ENCODE data around the gene ISLR.

Gene ISLR
- 0 to 1.8 (median 0) reads per million in 17 experiments for total RNA-seq

DNA sequence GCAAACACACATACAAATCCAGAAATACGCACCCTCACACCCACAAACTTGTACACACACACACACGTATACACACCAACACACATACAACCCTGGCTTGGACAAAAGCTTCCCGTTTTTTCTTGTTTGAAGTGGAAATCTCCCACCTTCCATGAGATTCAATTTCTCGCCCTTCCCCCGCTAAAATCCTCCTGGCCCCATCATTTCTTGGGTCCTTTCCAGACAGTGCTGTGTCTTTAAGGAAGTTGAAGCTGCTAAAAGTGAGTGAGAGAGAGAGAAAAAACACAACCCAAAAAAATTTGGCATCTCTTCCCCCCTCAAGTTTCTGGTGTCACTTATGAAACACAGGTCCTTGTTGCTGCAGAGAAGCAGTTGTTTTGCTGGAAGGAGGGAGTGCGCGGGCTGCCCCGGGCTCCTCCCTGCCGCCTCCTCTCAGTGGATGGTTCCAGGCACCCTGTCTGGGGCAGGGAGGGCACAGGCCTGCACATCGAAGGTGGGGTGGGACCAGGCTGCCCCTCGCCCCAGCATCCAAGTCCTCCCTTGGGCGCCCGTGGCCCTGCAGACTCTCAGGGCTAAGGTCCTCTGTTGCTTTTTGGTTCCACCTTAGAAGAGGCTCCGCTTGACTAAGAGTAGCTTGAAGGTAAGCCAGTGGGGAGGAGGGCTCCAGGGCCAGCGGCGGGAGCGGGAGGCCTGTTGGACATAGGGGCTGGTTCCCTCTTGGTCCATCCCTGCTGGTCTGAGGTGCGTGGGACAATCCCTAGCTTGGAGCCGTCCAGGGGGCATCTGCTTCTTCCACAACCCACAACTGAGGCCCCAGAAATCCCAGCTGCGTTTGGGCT is at the start of gene ISLR:
Gene ISLR (plus strand): TSS at position 331 of the 839 bp plus-strand sequence. CDS start 1,149 bp downstream, outside the sequence.
- no peak for DNase-seq

DNA sequence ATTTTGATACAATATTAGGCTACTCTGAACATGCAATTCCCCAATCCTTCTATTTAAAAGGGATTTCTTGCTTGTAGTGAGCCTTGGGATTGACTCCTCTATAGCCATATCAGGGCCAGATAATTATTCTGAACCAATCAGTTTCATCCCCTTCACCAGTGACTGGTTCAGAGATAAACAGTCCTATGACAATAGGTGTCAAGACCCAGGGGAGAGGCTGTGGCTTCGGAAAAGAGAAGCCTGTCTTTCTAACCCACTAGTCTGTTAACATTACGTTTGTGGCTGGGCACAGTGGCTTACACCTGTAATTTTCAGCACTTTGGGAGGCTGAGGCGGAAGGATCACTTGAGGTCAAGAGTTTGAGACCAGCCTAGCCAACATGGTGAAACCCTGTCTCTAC is 49.3 kb upstream of the ISLR start:
- no peak for DNase-seq

GRCh38 chr15:74124759-74125158 is 48.8 kb upstream of the ISLR start:
- no peak for DNase-seq

- DNase-seq = peak; percentile 84 to 94 (median 93)
Measured at GRCh38 chr15:74127255-74127953, 46.1 kb upstream of the ISLR start.

DNA sequence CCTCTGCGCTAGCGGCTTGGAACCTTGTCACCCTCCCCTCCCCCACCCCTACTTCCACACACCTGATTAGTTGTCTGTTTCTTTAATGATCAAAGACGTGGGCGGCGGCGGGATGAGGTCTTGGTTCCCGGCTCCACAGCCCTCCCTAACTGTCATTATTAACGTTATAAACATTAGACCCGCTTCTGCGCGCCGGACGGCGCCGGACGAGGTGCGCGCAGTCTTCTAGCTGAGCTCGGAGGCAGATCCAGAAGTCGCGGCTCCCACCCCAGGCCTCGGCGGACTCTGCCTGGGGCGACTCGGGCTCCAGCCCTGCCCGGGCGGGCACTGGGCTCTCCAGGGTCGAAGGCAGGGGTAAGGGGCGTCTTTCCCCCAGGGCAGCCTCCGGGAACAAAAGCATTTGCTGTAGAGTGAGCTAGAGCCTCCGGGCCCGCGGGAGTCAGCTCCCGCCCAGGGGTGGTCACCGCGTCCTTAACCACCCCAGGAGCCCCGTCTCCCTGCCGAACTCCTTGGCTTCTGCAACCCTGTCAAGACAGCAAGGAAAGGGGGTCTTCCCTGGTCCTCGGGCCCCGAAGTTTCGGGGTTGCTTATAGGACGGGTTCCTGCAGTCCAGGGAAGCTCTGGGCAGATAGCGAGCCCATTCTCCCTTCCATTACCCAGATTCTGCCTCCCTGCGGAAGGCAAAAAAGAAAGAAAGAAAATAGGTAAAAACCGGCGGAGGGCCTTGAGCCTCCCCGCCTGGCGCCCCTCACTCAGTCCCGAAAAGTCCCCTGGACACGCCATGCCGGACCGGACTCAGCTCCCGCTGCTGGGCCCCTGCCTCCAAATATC is 45.3 kb upstream of the ISLR start:
- DNase-seq = peak in 1 of 4 experiments; percentile 14

DNA sequence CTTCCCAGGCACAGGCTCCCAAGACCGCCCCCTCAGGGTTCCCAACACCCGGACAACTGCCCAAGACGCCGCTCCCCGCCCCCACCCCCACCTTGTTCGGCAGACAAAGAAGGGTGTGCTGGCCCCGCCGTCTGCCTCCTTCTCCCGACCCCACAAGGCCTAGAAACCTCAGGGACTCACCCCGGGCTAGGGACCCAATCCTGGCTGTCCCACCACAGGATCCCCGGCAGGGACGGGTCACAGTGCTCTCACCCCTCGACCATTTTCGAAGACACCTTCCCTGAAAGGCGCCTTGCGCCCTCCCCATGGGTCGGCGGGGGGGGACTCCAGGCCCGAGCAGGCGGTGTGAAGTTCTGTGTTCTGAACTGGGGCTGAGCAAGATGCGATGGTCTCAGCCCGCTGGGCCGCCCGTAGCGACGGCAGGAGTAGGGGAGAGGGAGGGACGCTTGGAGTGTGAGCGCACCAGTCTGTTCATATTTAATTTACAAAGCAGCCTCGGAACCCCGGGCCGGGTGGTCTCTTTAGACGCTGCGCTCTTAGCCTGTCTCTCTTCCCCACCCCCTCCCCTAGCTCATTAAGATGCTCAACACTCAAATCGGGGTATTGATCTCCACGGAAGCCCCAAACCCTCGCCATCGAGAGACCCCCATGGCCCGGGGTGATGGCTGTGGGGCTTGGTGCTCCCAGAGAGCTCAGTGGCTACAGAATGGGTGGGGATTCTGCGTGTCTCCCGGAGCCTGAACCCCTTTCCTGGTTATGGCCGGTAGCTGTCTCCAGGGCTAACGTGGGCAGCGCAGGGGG is 44.5 kb upstream of the ISLR start:
- DNase-seq = no peak

- no peak for DNase-seq
Measured at GRCh38 chr15:74129586-74130154, 43.8 kb upstream of the ISLR start.

- no peak for DNase-seq
Measured at GRCh38 chr15:74130155-74130848, 43.2 kb upstream of the ISLR start, which contains the start of gene ISLR2. Gene ISLR2, plus strand, starts transcription at chr15:74130586. Its CDS starts 2,169 bp downstream, at chr15:74132755.

DNA sequence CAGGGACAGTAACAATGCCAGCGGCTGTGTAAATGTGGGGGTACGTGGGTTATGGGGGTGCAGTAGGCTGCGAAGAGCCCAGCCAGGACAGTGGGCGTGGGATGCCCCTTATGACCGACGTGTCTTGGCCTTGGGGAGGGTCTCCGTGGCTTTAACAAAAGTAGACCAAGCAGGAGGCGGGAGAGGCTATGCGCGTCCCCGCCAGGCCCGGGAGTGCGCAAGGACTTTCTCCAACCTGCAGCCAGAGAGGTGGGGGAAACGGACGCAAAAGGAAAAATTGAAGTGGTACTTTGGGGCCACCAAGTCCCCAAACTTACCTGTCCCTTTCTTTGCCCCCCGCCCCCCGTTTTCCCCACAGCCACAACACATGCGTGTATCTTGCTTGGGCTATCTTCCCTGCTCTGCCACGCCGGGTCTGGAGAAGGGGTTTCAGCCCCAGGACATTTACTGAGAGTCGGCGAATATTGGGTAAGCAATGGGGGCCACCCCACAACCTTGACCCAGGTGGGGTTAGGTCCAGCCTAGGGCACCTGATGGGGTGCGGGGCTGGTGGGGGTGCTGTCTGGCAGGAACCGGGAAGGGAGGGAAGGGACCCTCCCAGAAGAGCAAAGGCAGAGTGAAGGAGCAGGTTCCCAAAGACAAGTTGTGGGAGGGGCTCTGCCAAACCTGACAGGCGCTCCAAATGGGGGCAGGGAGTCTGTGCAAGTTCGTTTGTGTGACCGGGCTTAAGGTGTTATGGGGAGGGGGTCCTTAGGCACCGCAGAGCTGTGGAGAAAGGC is 42.5 kb upstream of the ISLR start:
- DNase-seq = no peak

DNA sequence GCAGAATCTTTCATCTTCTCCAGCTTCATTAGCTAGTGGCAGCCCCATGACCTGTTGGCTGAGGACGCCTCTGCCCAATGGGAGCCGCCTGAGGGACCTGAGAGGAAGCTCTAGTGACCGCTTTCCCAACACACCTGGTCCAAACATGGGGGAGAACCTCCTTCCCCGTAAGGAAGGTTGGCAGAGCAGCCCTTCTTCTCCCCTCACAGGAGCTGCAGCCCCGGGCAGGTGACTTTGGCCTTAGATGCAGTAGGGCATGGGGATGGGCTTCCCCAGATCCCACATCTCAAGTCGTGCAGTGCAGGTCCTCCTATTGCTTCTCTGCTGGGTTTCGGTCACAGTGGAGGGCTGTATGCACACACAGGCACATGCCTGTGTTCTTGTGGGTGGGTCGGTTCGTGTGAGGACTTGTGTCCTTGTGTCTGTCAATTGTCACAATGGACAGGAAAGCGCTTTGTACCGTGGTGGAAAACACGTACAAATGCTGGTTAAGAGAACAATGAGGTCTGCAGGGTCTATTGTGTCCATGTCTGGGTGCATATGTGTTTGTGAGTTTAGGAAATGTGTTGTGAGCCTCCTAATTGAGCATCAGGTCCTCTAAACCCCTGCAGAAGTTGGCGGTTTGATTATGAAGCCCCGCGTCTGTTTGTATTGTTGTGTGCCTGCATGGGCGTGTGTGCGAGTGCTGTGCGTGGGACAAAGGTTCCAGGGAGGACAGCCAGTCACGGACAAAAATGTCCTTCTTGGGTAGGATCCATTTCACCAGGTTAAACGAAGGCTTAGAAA is 41.7 kb upstream of the ISLR start:
- no peak for DNase-seq

- DNase-seq = peak in 1 of 4 experiments; percentile 8
Measured at GRCh38 chr15:74132681-74133651, 40.5 kb upstream of the ISLR start.

- no peak for DNase-seq
Measured at GRCh38 chr15:74133694-74134386, 39.7 kb upstream of the ISLR start.

DNA sequence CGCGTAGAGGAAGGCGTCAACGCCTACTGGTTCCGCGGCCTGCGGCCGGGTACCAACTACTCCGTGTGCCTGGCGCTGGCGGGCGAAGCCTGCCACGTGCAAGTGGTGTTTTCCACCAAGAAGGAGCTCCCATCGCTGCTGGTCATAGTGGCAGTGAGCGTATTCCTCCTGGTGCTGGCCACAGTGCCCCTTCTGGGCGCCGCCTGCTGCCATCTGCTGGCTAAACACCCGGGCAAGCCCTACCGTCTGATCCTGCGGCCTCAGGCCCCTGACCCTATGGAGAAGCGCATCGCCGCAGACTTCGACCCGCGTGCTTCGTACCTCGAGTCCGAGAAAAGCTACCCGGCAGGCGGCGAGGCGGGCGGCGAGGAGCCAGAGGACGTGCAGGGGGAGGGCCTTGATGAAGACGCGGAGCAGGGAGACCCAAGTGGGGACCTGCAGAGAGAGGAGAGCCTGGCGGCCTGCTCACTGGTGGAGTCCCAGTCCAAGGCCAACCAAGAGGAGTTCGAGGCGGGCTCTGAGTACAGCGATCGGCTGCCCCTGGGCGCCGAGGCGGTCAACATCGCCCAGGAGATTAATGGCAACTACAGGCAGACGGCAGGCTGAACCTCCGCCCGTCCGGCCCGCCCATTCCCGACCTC is 39.0 kb upstream of the ISLR start:
- DNase-seq = peak; percentile 69 to 84 (median 76)

- DNase-seq = no peak
Measured at GRCh38 chr15:74135041-74135565, 38.4 kb upstream of the ISLR start.

DNA sequence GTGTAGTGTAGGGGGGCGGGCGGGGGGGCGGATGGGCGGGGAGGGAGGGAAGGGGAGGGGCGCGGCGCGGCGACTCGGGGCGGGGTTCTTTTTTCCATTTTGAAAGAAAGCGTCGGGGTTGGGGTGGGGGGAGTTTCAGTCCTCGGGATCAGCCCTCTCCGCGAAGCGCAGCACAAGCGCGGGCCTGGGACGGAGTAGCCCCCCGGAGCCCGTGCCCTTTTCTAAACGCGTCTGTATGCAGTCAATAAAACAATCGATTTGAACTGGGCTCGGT is 37.0 kb upstream of the ISLR start:
- no peak for DNase-seq

DNA sequence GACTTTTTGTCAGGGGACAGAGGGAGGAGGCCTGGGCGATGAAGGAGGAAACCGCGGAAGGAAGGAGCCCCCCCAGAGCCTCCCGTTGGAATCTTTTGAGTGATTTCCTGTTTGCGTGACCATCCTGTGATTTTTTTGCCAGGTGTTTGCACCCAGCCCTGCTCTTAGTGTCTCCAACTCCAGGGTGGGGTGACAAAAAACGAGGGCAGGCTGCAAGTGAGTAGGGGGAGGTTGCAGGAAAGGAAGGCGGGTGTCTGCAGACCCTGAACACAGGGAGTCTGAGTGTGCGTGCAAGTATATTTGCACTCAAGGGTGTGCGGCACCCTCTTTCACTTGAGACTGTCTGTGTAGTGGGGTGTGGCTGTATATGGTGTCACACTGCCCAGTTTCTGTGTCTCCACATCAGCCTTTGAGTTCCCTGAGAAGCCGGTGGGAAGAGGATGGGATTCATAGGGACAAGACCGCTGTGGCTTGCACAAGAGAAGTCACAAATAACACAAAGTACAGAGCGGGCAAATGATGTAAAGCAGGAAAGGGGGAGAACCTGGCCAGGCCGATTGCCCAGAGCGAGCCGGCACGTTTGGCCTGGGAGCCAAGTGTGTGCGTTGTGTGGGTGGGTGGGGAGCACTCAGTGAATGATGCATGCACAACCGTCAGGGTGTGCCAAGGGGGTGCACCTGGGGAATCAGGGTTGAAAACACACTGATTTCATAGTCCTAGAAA is 36.5 kb upstream of the ISLR start:
- no peak for DNase-seq

All from suppressor macrophage (primary cell).